NB4 (cell line): ENCODE measurements around the gene KRTAP10-10.

ENCODE experiments used
- DNase-seq: peaks from one replicate; pipeline ENCODE4 v3.0.0; 2010; ENCODE audit warnings: low read depth
- H3K4me3 ChIP-seq: one replicate; pipeline ENCODE4 v1.5.1; 2011; ENCODE audit warnings: mild to moderate bottlenecking, low read depth, low read length, moderate library complexity
- CTCF ChIP-seq: IDR thresholded peaks from one replicate; pipeline ENCODE4 v1.5.1; 2012; ENCODE audit warnings: low read depth, low read length
- MYC ChIP-seq: IDR thresholded peaks from 2 replicates; pipeline ENCODE4 v1.6.1; 2011; ENCODE audit warnings: low read depth, low read length
- POLR2A ChIP-seq: IDR thresholded peaks from 2 replicates; pipeline ENCODE4 v1.6.1; 2011; ENCODE audit warnings: mild to moderate bottlenecking; ENCODE audit not compliant: insufficient read length; ENCODE audit errors: extremely low read depth
- TF ChIP-seq, protein P1 (sequence below): IDR thresholded peaks from 2 replicates; pipeline ENCODE4 v1.6.1; 2011; ENCODE audit warnings: low read depth, low read length

The KRTAP10-10 gene

GRCh38 chr21:44686000-44686781, 49.0 kb downstream of the KRTAP10-10 start:
- TF ChIP-seq POLR2A (no peak), CTCF (no peak), MYC (no peak)
- TF ChIP-seq, protein P1, sequence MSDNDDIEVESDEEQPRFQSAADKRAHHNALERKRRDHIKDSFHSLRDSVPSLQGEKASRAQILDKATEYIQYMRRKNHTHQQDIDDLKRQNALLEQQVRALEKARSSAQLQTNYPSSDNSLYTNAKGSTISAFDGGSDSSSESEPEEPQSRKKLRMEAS: no peak
- H3K4me3 ChIP-seq: no peak overlapping the region
- DNase-seq: no peak

DNA sequence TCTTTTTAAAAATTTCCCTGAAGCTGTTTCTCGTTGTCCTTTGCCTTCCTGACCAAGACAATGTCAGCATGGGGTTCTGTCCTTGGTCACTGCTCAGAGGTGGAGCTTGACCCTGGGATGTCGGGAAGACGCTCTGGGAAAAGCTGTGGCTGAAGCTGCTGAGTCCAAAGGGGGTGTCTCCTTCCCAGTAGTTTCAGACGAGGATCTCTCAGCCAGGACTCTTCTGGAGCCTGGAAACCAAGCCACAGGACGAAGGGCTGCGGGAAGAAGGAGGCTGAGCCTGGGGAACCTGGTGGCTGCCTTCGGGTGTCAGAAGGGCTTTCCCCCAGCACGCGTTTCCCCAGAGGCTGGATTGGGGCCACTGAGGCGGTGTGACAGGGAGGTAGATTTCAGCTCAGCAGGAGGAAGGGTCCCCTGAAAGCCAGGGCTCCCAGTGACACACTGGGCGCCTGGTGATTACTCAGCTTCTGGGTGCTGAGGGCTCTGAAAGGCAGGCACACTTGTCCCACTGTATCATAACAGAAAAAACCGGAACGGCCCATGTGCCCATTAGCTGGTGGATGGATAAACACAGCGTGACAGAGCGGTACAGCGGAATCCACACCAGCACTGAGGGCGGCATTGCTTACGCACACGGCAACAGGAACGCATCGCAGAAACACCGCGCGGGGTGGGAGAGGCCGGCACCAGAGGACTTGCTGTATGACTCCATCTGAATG, 49.8 kb downstream of the KRTAP10-10 start:
- no peak for DNase-seq
- TF ChIP-seq CTCF: no peak
- no peak for TF ChIP-seq MYC
- TF ChIP-seq, protein P1: no peak
- TF ChIP-seq POLR2A: no peak
- H3K4me3 ChIP-seq: no peak overlapping the region

DNA sequence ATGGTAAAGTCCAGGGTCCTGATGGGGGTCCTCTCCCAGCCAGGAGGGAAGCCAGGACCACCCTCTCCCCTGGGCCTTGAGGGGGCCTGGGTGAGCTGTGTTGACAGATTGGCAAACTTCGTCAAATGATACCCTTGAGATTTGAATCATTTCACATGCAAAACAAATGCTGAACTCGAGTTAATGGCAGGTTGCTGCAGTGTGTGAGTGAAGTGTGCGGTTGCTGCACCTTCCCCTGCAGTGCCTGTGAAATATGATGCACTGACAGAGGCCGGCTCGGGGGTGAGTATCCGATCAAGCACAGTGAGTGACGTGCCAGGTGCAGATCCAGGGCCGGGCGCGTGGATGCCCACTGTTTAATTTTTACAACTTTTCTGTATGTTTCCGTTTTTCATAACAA, 50.5 kb downstream of the KRTAP10-10 start:
- H3K4me3 ChIP-seq: no peak overlapping the region
- no peak for TF ChIP-seq CTCF
- no peak for TF ChIP-seq MYC
- no peak for TF ChIP-seq POLR2A
- TF ChIP-seq, protein P1: no peak
- no peak for DNase-seq
